ENCODE data around the gene TBC1D14.

DNA sequence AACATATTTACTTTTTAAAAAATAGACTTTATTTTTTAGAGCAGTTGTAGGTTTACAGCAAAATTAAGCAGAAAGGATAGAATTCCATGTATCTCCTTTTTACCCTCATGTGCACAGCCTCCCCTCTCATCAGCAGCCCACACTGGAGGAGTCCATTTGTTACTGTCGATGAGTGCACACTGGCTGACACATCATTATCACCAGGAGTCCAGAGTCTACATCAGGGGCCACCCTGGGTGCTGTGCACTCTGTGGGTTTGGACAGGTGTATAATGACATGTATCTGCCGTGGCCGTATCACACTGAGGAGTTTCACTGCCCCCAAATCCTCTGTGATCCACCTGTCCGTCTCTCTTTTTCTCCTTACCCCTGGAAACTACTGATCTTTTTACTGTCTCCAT is 26.3 kb downstream of the TBC1D14 start:
- TF ChIP-seq, protein P1, sequence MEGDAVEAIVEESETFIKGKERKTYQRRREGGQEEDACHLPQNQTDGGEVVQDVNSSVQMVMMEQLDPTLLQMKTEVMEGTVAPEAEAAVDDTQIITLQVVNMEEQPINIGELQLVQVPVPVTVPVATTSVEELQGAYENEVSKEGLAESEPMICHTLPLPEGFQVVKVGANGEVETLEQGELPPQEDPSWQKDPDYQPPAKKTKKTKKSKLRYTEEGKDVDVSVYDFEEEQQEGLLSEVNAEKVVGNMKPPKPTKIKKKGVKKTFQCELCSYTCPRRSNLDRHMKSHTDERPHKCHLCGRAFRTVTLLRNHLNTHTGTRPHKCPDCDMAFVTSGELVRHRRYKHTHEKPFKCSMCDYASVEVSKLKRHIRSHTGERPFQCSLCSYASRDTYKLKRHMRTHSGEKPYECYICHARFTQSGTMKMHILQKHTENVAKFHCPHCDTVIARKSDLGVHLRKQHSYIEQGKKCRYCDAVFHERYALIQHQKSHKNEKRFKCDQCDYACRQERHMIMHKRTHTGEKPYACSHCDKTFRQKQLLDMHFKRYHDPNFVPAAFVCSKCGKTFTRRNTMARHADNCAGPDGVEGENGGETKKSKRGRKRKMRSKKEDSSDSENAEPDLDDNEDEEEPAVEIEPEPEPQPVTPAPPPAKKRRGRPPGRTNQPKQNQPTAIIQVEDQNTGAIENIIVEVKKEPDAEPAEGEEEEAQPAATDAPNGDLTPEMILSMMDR (IDR thresholded peaks at IDR 0.05 in 4 of 5, conservative IDR thresholded peaks at IDR 0.05 in 1 of 5) = no peak
- TF ChIP-seq POLR2A (IDR thresholded peaks at IDR 0.05) = no peak

Data from gastrocnemius medialis (tissue), 4 donors.